DMS153 treated with DMSO at 0.1 percent for 48 hours (cell line): ENCODE data around the gene RSKR.
"Not testable (repeated sequence)": the region's sequence is repeated elsewhere in the genome, so short reads cannot be mapped to it uniquely, and the experiment has no call there.

Experiments
- DNase-seq: peaks from one replicate; lab custom pipeline; 2025; ENCODE audit not compliant: unreplicated experiment; lab: John Stamatoyannopoulos, UW

RSKR gene

DNA sequence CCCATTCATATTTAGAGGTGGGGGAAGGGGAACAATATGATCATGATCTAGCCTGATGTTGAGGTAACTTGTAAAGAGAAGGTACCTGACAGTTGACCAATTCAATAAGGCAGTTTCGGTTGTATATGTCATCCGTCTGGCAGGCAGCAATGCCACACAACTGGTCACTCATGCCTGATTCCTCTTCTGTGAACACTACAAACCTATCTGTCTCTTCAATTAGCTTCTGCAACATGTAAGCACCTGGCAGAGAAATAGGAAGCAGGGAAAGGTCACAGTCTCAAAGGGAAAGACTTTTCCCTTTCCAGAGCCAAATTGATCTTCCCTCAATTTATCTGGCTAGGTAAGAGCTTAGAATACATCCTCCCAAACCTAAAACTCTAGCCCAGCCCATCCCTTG, 10.2 kb upstream of the RSKR start:
- DNase-seq, result no peak

DNA sequence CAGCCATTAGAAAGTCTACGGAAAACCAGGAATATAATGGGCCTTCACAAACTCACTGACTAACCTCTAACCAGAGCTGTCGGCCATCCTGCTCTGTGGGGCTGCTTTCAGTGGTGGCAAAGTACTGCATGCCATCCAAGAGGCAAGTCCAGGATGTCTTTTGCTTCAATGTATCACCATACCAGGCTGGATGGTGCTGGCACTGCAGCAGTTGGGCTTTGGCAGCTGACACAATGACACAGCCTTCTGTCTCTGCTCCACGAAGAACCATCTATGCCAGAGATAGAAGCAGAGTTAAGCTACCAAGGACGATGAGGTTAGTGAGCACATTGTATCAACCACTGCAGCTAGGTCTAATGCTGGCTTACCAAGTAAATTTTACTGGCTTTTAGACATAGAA, 9.7 kb upstream of the RSKR start:
- no peak for DNase-seq

GRCh38 chr17:28622186-28622585, 8.2 kb upstream of the RSKR start:
- no peak for DNase-seq

- DNase-seq, result no peak
These were observed 6.0 kb upstream of the RSKR start for GRCh38 chr17:28620010-28620409.

- DNase-seq, result no peak
These were observed 4.5 kb upstream of the RSKR start for GRCh38 chr17:28618464-28618863.

DNA sequence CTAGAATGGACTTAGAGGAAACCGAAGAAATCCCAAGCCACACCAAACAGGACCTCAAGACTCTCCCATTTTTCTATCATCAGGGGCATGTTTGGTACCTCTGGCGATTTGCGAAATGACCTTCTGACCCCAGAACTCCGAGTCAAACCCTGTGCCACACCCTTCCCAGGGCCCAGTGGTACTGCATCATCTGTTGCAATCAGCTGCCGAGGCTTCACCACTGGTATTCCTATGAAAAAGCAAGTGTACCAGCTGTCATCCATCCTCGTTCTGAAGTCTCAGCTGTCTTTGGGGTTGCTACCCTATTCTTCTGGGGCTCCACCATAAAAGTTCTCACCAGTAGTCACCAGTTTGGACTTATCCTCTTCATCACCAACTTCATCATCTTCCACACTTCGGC, 2.3 kb upstream of the RSKR start:
- DNase-seq, result no peak

- DNase-seq, result no peak
These were observed 1.4 kb upstream of the RSKR start for GRCh38 chr17:28615260-28615940.

GRCh38 chr17:28612936-28613872, 781 bp downstream of the RSKR start:
- DNase-seq, result peak; percentile 44

DNA sequence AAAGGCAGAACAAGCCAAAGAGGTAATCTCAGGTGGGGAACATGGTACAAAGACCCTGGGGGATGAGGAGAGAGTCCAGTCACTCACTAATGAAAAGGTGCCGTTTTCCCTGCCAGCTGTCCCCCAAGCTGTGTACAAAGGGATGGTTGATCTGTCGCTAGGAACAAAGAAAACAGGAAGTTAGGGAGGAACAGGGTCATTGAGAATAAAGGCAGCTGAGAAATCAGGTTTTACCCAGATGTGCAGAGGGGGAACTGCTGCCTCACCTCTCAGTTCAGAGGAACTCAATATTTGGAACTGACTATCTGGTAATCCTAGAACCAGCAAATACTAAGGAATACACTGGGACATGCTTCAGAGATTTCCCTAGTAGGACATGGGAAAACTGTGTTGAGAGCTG, 1.5 kb downstream of the RSKR start:
- peak; percentile 26 for DNase-seq

DNA sequence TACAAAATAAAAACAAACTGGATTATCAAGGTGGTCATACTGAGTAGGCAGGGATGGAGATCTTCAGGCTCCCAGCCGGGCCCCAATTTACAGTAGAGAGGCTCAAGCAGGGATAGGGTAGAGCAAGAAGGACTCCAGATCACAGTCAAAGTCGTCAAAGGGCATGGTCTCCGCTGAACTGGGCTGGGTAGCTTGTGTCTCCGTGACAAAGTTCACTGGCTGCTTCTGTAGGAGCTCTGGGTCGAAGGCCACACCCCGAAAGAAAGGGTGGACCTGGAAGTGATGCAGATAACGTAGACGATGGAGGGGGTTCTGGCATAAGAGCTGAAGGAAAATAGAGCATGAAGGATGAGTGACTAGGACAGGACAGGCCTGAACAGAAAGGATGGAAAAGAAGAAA, 3.6 kb downstream of the RSKR start:
- DNase-seq, result no peak

DNA sequence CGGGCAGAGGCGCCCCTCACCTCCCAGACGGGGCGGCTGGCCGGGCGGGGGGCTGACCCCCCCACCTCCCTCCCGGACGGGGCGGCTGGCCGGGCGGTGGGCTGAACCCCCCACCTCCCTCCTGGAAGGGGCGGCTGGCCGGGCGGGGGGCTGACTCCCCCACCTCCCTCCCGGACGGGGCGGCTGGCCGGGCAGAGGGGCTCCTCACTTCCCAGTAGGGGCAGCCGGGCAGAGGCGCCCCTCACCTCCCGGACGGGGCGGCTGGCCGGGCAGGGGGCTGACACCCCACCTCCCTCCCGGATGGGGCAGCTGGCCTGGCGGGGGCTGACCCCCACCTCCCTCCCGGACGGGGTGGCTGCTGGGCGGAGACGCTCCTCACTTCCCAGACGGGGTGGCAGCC, 10.0 kb downstream of the RSKR start:
- not testable (repeated sequence) for DNase-seq

DNA sequence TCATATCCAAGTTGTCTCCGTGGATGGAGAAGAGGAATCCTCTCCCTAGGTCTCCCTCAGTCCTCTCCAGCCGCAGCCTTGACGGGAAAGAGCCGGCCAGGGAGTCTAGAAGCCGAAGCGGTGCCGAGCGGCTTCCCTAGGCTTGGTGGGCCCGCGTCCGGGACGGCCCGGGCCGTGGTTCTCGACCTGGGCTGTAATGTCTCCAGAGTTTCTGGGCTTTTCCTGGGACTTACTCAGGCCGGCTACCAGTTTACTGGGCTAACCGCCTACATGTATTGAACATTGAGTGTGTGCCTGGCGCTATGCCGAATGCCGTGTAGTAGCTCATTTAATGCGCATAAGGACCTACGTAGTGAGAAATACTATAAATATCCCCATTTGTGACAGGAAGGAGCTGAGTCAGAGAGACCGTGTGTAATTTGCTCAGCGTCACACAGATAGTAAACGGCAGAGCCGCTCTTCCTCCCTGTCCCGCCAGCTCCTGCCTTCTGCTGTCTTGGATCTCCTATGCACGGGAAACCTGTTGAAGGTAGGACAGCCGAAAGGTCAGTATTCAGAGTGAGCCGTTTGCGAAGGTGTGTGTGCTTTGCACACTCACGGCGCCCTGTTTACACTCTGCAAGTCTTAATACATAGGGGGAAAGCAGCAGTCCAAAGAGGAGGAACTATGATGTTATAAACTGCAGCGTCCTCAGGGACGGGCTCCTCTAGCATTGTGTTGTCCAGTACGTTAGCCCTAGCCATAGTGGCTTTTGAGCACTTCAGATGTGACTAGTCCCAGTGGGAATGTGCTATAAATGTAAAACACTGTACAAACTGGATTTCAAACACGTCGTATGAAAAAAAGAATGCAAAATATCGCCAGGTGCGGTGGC, 14.4 kb downstream of the RSKR start:
- DNase-seq, result peak; percentile 61

- DNase-seq, result peak; percentile 95
These were observed 15.1 kb downstream of the RSKR start, which contains the start of gene SPAG5 for GRCh38 chr17:28598799-28599310. Gene SPAG5, minus strand, starts transcription at chr17:28599025. Its CDS starts 79 bp downstream, at chr17:28598946.

DNA sequence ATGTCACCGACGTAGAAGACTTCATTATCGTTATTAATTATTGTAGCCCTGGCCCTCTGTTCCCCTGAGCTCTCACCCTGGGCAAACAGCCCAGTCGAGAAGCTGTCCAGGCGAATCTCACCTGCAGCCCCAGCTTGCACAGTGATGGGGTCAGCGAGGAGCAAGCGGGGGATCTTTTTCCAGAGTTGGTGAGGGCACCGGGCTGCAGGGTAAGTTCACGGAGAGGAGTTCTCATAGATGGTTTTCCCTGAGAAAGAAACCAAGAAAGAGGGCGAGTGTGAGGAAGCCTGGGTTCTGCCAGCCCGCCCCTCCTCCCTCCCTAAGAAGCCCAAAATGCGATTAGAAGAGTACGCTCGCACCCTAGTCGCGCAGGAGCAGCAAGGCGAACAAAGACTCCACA, 15.6 kb downstream of the RSKR start:
- DNase-seq, result no peak

DNA sequence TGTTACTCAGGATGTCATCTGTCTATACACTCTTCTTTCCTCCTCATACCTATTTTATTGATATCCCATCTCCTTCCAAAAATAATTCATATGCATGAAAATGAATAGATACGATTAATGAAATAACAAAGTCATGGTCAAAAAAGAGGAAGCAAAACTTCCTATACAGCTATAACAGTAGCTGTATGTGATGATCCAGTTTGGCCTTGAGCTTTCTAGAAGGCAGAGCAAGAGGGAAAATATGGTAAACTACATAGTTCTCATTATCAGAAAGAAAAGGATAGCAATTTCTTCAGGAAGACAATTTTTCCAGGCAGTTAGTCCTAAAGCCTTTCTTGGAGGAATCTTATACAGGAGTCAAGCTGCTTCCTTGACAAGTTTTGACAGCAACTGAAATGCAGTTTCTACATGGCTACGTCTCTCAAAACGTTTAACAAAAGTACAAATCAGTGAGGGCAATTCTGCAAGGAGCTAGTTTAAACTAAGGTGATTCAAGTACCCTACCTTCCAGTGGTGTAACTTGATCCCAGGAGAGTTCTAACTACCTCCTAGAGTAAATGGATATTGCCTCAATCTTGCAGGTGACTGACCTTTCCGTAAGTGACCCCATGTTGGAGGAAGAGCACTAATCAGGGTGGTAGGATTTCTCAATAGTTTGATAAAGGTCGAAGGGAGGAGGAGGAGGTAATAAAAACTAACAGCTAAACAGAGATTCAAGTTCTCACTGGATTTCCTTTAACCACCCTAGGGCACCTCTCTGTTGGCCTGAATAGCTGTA, 16.2 kb downstream of the RSKR start:
- no peak for DNase-seq

DNA sequence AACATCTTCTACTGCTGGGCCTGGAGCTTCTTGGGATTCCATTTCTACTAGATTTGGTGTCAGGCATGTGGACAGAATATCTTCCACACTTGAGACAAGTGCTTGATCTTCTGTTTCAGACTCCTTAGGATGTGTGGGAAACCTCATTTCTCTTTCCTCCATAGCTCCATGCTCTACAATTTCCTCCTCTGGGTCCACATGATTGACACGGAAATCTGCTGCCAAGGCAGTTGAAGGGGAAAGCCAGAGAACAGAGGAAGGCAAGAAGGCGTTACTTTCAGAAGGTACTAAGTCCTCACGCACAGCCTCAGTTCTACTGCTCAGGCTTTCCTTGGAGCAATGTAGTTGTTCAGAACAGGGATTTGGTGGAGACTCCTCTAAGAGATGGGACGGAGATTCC, 21.7 kb downstream of the RSKR start:
- DNase-seq, result no peak

DNA sequence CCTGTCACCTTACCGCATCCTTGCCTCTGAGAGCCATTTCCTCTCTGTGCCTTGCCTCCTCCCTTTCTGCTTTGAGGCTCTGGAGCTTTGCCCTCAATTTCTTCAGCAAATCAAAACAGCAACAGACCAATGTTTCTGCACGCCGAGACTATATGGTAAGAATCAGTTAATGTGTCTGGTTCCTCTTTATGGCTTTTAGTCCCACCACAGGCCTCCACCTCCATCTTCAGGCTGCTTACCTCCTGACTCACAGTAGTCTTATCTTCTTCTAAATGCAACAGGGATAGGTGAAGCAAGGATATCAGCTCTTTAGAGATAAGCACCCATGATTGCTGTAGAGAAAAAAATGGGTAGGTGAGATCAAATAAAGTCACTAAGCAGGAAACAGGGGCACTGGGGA, 28.1 kb downstream of the RSKR start:
- DNase-seq, result no peak

DNA sequence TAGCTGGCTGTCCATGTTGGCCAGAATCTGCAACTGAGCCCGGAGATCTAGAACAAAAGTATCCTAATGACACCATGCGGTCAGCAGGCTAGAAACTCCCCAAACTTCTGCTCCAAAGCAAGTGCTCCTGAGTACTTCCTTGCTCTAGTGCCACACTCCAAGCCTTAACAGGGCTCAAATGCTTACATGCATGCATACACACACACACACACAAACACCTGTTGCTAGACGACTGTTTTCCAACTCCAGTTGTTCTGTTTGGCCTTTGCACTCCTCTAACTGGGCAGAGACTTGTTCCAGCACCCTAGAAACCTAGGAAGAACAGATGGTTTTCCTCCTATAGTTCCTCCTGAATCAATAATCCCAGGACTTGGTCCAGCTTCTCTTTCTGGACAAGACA, 29.6 kb downstream of the RSKR start:
- no peak for DNase-seq

- DNase-seq, result no peak
These were observed 31.5 kb downstream of the RSKR start for GRCh38 chr17:28582513-28582912.

DNA sequence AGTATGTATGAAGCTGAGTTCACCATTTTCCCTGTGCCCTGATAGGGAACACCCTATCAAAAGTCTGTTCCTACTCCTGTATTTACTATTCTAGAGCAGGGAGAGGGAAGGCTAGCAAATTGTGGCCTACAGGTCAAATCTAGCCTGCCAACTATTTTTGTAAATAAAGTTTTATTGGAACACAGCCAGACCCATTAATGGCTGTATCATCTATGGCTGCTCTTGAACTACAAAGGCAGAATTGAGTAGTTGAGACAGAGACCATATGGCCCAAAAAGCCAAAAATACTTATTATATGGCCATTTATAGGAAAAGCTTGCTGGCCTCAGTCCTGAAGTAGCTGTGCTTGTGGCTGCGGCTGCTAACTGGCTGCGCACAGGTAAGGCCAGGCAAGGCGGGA, 33.0 kb downstream of the RSKR start:
- DNase-seq, result no peak
